Transverse colon (tissue), 4 donors: ENCODE data around the gene HYI. TPM values are rescaled to one million over a fixed set of nuclear protein-coding genes. Genes with fewer than 3 reads are reported as not detected.
"Not testable (repeated sequence)": the region's sequence is repeated elsewhere in the genome, so short reads cannot be mapped to it uniquely, and the experiment has no call there.

Experiments
- DNase-seq: peaks from one replicate; pipeline ENCODE4 v3.0.0-alpha.2; 2019
- H3K27ac ChIP-seq, 4 donors: fragments of 200-600 bp; sonication (generic); 2 replicates each; pipeline ENCODE4 v1.5.1; 2016 to 2018; ENCODE audit warnings: inconsistent platforms in 4 of 4
- H3K27me3 ChIP-seq: fragments of 200-600 bp; sonication (generic); 2 replicates; pipeline ENCODE4 v1.5.1; 2017; ENCODE audit warnings: inconsistent platforms
- H3K36me3 ChIP-seq, 4 donors: fragments of 200-600 bp; sonication (generic); 2 replicates each; pipeline ENCODE4 v1.5.1; 2017 to 2019; ENCODE audit warnings: inconsistent platforms in 4 of 4
- H3K4me1 ChIP-seq, 4 donors: fragments of 200-600 bp; sonication (generic); 2 replicates each; pipeline ENCODE4 v1.5.1; 2017 to 2020; ENCODE audit warnings: inconsistent platforms in 4 of 4
- H3K4me3 ChIP-seq, 4 donors: fragments of 200-600 bp; sonication (generic); 1 replicate in 1 of 4; 2 replicates in 3 of 4; pipeline versions ENCODE4 v1.5.1 to v1.6.1; 2017 to 2019; ENCODE audit warnings: inconsistent platforms in 4 of 4
- H3K9me3 ChIP-seq, 2 donors: fragments of 200-600 bp; sonication (generic); 2 replicates each; pipeline ENCODE4 v1.5.1; 2017 to 2019; ENCODE audit warnings: inconsistent platforms in 2 of 2
- EP300 ChIP-seq: sonication (generic); formaldehyde crosslinking; IDR thresholded peaks from one replicate; pipeline ENCODE4 v1.6.1; 2017; ENCODE audit warnings: antibody characterized with exemption, low read depth
- POLR2A ChIP-seq: fragments of 450-650 bp; IDR thresholded peaks from one replicate; pipeline ENCODE4 v1.6.1; 2016; ENCODE audit warnings: antibody characterized with exemption, mild to moderate bottlenecking, moderate library complexity
- POLR2AphosphoS5 ChIP-seq, 3 donors: sonication (generic); formaldehyde crosslinking; IDR thresholded peaks; one replicate each; pipeline ENCODE4 v1.6.1; 2016; ENCODE audit warnings: antibody characterized with exemption in 3 of 3
- WGBS, 2 donors: methylation state at CpG; one replicate each; pipeline ENCODE4 v1.1.5; 2018; ENCODE audit warnings: low coverage in 1 of 2; 5-methylcytosine and 5-hydroxymethylcytosine counted together
- in situ Hi-C, 4 donors: fragments of 200-750 bp; cut with MboI; loops; one replicate each; pipeline versions ENCODE4 v1.15.0 to v1.15.1; 2017; ENCODE audit warnings: low sequenced_read_pairs in 3 of 4, low pct_ligation_motif_present in 1 of 4, low pct_unique_long_range_greater_than_20kb in 1 of 4
- intact Hi-C: fragments of 100-400 bp; cut with DNase I; formaldehyde crosslinking; loops from one replicate; pipeline ENCODE4 v1.15.1; 2023; ENCODE audit warnings: low total_unique reads
- total RNA-seq, 4 donors: library from RNA; depleted of rRNA; stranded (reverse); fragments of >200 nt; gene quantifications; one replicate each; pipeline ENCODE4 v1.1.0, GENCODE V29; 2016
- TF ChIP-seq, protein P1 (sequence below), 5 experiments: fragments of 200-600 bp in 3 of 5; fragments of 450-650 bp in 2 of 5; sonication (generic) in 3 of 5; IDR thresholded peaks; 1 replicate in 2 of 5; 2 replicates in 3 of 5; pipeline ENCODE4 v1.5.1; 2016 to 2017; ENCODE audit warnings: antibody characterized with exemption in 5 of 5, inconsistent platforms in 3 of 5, mild to moderate bottlenecking in 2 of 5, moderate library complexity in 1 of 5

HYI gene
- total RNA-seq, 4 donors from 2014 or later = 71.1 to 126 (median 119) TPM

DNA sequence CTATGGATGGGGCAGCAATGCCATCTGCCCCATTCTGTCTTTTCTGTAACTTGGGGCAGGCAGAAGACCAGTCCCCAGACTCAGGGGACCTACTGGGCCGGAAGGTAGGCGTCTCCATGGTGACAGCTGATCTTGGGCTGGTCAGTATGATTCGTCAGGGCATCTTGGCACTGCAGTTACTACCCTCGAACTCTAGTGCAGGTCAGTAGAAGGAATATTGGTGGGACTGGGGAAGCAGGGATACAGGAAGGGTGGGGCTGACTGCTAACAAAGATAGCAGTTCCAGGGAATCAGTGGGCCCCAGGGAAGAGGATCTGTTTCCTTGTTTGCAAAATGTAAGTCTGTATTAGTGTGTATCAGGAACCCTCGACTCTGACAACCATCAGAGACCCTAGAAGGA, 37.8 kb downstream of the HYI start:
- TF ChIP-seq, protein P1, sequence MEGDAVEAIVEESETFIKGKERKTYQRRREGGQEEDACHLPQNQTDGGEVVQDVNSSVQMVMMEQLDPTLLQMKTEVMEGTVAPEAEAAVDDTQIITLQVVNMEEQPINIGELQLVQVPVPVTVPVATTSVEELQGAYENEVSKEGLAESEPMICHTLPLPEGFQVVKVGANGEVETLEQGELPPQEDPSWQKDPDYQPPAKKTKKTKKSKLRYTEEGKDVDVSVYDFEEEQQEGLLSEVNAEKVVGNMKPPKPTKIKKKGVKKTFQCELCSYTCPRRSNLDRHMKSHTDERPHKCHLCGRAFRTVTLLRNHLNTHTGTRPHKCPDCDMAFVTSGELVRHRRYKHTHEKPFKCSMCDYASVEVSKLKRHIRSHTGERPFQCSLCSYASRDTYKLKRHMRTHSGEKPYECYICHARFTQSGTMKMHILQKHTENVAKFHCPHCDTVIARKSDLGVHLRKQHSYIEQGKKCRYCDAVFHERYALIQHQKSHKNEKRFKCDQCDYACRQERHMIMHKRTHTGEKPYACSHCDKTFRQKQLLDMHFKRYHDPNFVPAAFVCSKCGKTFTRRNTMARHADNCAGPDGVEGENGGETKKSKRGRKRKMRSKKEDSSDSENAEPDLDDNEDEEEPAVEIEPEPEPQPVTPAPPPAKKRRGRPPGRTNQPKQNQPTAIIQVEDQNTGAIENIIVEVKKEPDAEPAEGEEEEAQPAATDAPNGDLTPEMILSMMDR (IDR thresholded peaks at IDR 0.05) = no peak
- Histone ChIP-seq H3K27me3 (no peaks in the 10 kb centered on the region), H3K4me1 (no peaks in the 10 kb centered on the region), H3K4me3 (no peak overlapping the region), H3K9me3 (no peaks in the 10 kb centered on the region), H3K36me3 (peaks cover 0 to 41% (median 17%) of the 10 kb centered on the region in 4 donors), H3K27ac (no peak overlapping the region)
- in situ Hi-C loops (loop anchor here in 3 of 4 donors (5.0 to 10.0 kb wide), 3 partner anchors 181 to 191 kb away; no protein-coding TSS in a partner anchor), intact Hi-C loops (no loop called here)
- 60 to 82% methylated on average over 1 to 5 of the region's 5 CpGs for WGBS, 2 donors
- no peak for DNase-seq

- peaks cover 0 to 32% (median 11%) of the 10 kb centered on the region in 4 donors for H3K36me3 ChIP-seq
- intact Hi-C loops = no loop called here
- no peaks in the 10 kb centered on the region for H3K4me1 ChIP-seq
- H3K9me3 ChIP-seq = no peaks in the 10 kb centered on the region
- H3K27ac ChIP-seq = no peak overlapping the region
- in situ Hi-C loops = loop anchor here (5.0 to 10.0 kb wide), 3 partner anchors 180 to 190 kb away; no protein-coding TSS in a partner anchor
- TF ChIP-seq EP300 = no peak
- TF ChIP-seq, protein P1 (IDR thresholded peaks at IDR 0.05) = peak; percentile 53 to 69 (median 61)
- 77 to 84% methylated on average over 3 to 5 of the region's 5 CpGs for WGBS, 2 donors
- peak; percentile 66 for DNase-seq
- no peaks in the 10 kb centered on the region for H3K27me3 ChIP-seq
- no peak overlapping the region for H3K4me3 ChIP-seq
Observed at GRCh38 chr1:43414634-43415223, 39.0 kb downstream of the HYI start.

- H3K27ac ChIP-seq, DNase-seq, H3K27me3 ChIP-seq, H3K4me3 ChIP-seq, H3K4me1 ChIP-seq, H3K9me3 ChIP-seq, intact Hi-C loops: not testable (repeated sequence)
- in situ Hi-C loops = loop anchor here in 3 of 4 donors (5.0 to 10.0 kb wide), 3 partner anchors 179 to 189 kb away; no protein-coding TSS in a partner anchor
- WGBS, 2 donors = 86 to 98% methylated on average over 1 of the region's 1 CpG
- peaks cover 0 to 34% (median 12%) of the 10 kb centered on the region in 4 donors for H3K36me3 ChIP-seq
Observed at GRCh38 chr1:43413426-43413825, 40.3 kb downstream of the HYI start.

DNA sequence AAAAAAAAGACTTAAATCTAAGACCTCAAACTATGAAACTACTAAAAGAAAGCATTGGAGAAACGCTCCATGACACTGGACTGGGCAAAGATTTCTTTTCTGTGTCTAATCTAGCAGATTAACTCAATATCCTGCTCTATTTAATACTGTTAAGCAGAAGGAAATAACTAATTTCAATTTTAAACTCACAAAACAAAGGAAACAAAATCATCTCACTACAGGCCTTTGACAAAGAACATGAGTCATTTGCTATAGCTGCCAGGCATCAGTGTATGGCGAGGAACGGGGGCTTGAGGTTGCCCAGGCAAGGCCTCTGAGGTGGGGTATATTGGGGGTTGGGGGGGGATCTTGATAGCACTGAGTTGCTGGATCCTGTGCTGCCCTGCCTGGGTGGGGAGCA, 43.2 kb downstream of the HYI start:
- in situ Hi-C loops = loop anchor here in 3 of 4 donors (5.0 to 10.0 kb wide), 3 partner anchors 176 to 186 kb away; no protein-coding TSS in a partner anchor
- H3K27me3 ChIP-seq = no peaks in the 10 kb centered on the region
- H3K27ac ChIP-seq = no peak overlapping the region
- peaks cover 0 to 27% (median 6%) of the 10 kb centered on the region in 4 donors for H3K36me3 ChIP-seq
- TF ChIP-seq POLR2A (no peak), POLR2AphosphoS5 (IDR thresholded peaks at IDR 0.05) (no peak), EP300 (no peak)
- TF ChIP-seq, protein P1 (IDR thresholded peaks at IDR 0.05) = no peak
- DNase-seq = no peak
- 56 to 97% methylated on average over 1 to 3 of the region's 3 CpGs for WGBS, 2 donors
- H3K9me3 ChIP-seq = no peaks in the 10 kb centered on the region
- peaks cover 0 to 9% (median 2%) of the 10 kb centered on the region in 4 donors for H3K4me1 ChIP-seq
- intact Hi-C loops = no loop called here
- H3K4me3 ChIP-seq = no peak overlapping the region

GRCh38 chr1:43405876-43406234, 47.9 kb downstream of the HYI start:
- TF ChIP-seq POLR2AphosphoS5 (IDR thresholded peaks at IDR 0.05) = no peak
- TF ChIP-seq, protein P1 (IDR thresholded peaks at IDR 0.05) = no peak
- no peak for TF ChIP-seq POLR2A
- no peak for TF ChIP-seq EP300
- DNase-seq = no peak
- WGBS, 2 donors = 25 to 61% methylated on average over 2 of the region's 2 CpGs
- intact Hi-C loops (no loop called here), in situ Hi-C loops (no loop called here)
- Histone ChIP-seq H3K4me3 (no peak overlapping the region), H3K27ac (peak overlapping the region; percentile 4 to 50 (median 38)), H3K36me3 (peaks cover 0 to 43% (median 16%) of the 10 kb centered on the region in 4 donors), H3K27me3 (no peaks in the 10 kb centered on the region), H3K9me3 (no peaks in the 10 kb centered on the region), H3K4me1 (peaks cover 0 to 18% (median 3%) of the 10 kb centered on the region in 4 donors)
